Esophagus muscularis mucosa (tissue), 4 donors: Measurements from ENCODE around the gene MICB. TPM values are rescaled to one million over a fixed set of nuclear protein-coding genes. Genes with fewer than 3 reads are reported as not detected.

ENCODE experiments used
- DNase-seq: peaks from one replicate; pipeline ENCODE4 v3.0.0-alpha.2; 2017; ENCODE audit errors: extremely low spot score
- H3K27ac ChIP-seq, 4 donors: fragments of 200-600 bp; sonication (generic); replicated peaks in 1 of 4; 1 replicate in 3 of 4; 2 replicates in 1 of 4; pipeline ENCODE4 v1.5.1; 2016 to 2019; ENCODE audit warnings: mild to moderate bottlenecking in 1 of 4
- H3K27me3 ChIP-seq, 4 donors: fragments of 200-600 bp; sonication (generic); one replicate each; pipeline versions ENCODE4 v1.5.1 to v1.6.0; 2016 to 2019
- H3K36me3 ChIP-seq, 4 donors: fragments of 200-600 bp; sonication (generic); one replicate each; pipeline ENCODE4 v1.5.1; 2016 to 2019
- H3K4me1 ChIP-seq, 4 donors: fragments of 200-600 bp; sonication (generic); one replicate each; pipeline ENCODE4 v1.5.1; 2016 to 2019
- H3K4me3 ChIP-seq, 4 donors: fragments of 200-600 bp; sonication (generic); 1 replicate in 2 of 4; 2 replicates in 2 of 4; pipeline ENCODE4 v1.5.1; 2016 to 2019; ENCODE audit warnings: mild to moderate bottlenecking in 4 of 4, moderate library complexity in 1 of 4
- H3K9me3 ChIP-seq, 4 donors: fragments of 200-600 bp; sonication (generic); 1 replicate in 3 of 4; 2 replicates in 1 of 4; pipeline ENCODE4 v1.5.1; 2016 to 2019
- EP300 ChIP-seq: sonication (generic); formaldehyde crosslinking; IDR thresholded peaks from one replicate; pipeline ENCODE4 v1.6.1; 2017; ENCODE audit warnings: antibody characterized with exemption
- POLR2A ChIP-seq: fragments of 450-650 bp; IDR thresholded peaks from one replicate; pipeline ENCODE4 v1.6.1; 2017; ENCODE audit warnings: antibody characterized with exemption, moderate library complexity, mild to moderate bottlenecking, low read depth
- POLR2AphosphoS5 ChIP-seq, 2 donors: sonication (generic); formaldehyde crosslinking; IDR thresholded peaks; one replicate each; pipeline ENCODE4 v1.6.1; 2017; ENCODE audit warnings: antibody characterized with exemption in 2 of 2
- WGBS: methylation state at CpG from one replicate; pipeline ENCODE4 v1.1.5; 2018; 5-methylcytosine and 5-hydroxymethylcytosine counted together
- intact Hi-C: fragments of 100-400 bp; cut with DNase I; formaldehyde crosslinking; loops from one replicate; pipeline ENCODE4 v1.15.1; 2023
- total RNA-seq, 4 donors: library from RNA; depleted of rRNA; stranded (reverse); fragments of >200 nt; gene quantifications; one replicate each; pipeline versions ENCODE4 v1.1.0 to v1.2.1, GENCODE V29; 2016
- TF ChIP-seq, protein P1 (sequence below), 3 experiments: fragments of 200-600 bp in 2 of 3; fragments of 450-650 bp in 1 of 3; sonication (generic) in 2 of 3; IDR thresholded peaks; one replicate each; pipeline ENCODE4 v1.5.1; 2017 to 2019; ENCODE audit warnings: antibody characterized with exemption in 3 of 3, mild to moderate bottlenecking in 2 of 3, moderate library complexity in 1 of 3

The MICB gene
- total RNA-seq, 4 donors from 2014 or later, result 0.46 to 2.9 (median 1.7) TPM

DNA sequence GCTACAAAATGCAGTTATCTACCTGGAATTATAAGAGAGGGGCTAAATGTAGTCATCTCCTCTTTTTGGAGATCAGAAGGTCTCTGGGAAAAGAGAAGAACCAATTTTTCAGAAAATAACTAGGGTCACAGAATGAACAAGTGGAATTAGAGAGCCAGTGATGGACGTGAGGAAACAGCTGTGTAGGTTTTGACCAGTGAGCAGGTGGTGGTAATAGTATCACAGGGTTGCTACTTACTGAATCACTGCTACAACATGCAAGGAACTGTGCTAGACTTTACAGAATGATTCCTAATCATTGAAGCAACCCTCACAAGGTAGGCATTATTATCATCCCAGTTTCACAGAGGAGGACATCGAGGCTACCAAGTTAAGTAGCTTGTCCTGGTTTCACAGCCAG is 46.7 kb downstream of the MICB start:
- intact Hi-C loops, result loop anchor here (5.0 kb wide), 2 partner anchors 38 to 47 kb away; partner anchors contain the start of genes LTB and MICB
- TF ChIP-seq EP300 (no peak), POLR2AphosphoS5 (IDR thresholded peaks at IDR 0.05) (no peak), POLR2A (no peak)
- TF ChIP-seq, protein P1, sequence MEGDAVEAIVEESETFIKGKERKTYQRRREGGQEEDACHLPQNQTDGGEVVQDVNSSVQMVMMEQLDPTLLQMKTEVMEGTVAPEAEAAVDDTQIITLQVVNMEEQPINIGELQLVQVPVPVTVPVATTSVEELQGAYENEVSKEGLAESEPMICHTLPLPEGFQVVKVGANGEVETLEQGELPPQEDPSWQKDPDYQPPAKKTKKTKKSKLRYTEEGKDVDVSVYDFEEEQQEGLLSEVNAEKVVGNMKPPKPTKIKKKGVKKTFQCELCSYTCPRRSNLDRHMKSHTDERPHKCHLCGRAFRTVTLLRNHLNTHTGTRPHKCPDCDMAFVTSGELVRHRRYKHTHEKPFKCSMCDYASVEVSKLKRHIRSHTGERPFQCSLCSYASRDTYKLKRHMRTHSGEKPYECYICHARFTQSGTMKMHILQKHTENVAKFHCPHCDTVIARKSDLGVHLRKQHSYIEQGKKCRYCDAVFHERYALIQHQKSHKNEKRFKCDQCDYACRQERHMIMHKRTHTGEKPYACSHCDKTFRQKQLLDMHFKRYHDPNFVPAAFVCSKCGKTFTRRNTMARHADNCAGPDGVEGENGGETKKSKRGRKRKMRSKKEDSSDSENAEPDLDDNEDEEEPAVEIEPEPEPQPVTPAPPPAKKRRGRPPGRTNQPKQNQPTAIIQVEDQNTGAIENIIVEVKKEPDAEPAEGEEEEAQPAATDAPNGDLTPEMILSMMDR (IDR thresholded peaks at IDR 0.05), result no peak
- no peaks in the 10 kb centered on the region for H3K9me3 ChIP-seq
- H3K36me3 ChIP-seq, result peaks cover 4 to 17% (median 14%) of the 10 kb centered on the region in 4 donors
- peaks cover 31 to 58% (median 52%) of the 10 kb centered on the region in 4 donors for H3K4me1 ChIP-seq
- 58% methylated on average over 2 of the region's 2 CpGs for WGBS
- no peak overlapping the region for H3K27ac ChIP-seq
- no peak for DNase-seq
- H3K4me3 ChIP-seq, result no peak overlapping the region
- H3K27me3 ChIP-seq, result no peaks in the 10 kb centered on the region

GRCh38 chr6:31545291-31545690 is 47.3 kb downstream of the MICB start:
- Histone ChIP-seq H3K4me3 (no peak overlapping the region), H3K27ac (no peak overlapping the region), H3K4me1 (peaks cover 25 to 56% (median 48%) of the 10 kb centered on the region in 4 donors), H3K36me3 (peaks cover 5 to 17% (median 10%) of the 10 kb centered on the region in 4 donors), H3K27me3 (no peaks in the 10 kb centered on the region), H3K9me3 (no peaks in the 10 kb centered on the region)
- 61% methylated on average over 7 of the region's 7 CpGs for WGBS
- no peak for DNase-seq
- no peak for TF ChIP-seq EP300
- TF ChIP-seq, protein P1 (IDR thresholded peaks at IDR 0.05), result no peak
- TF ChIP-seq POLR2A, result no peak
- no peak for TF ChIP-seq POLR2AphosphoS5 (IDR thresholded peaks at IDR 0.05)
- intact Hi-C loops, result loop anchor here (5.0 kb wide), 1 partner anchor 37 kb away; the partner anchor contains the start of gene LTB

DNA sequence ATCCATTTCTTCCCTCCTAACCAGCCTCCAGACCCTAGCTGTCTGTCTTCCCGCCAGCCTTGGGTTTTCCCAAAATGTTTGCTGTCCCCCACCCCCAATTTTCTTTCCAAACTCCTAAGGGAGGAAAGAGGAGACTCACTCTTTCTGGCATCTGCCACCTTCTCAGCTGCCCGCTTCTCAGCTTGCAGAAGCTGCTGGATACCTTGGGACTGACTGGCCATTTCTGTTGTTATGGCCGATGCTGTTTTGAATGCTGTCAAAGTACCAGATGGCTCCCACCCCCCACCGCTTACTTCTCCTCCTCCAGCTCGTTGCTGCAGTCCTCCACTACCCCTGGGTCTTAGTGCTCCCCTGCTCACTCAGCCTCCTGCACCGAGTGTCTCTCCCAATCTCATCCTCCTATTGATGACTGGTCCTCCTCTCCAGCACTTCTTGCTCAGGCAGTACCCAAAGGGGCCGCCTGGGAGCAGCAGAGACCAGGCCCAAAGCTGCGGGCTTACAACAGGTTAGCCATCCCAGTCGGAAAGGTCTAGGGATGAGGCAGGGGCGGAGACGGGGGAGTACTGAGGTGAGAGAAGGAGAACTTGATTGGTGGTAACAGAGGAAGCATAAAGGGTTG is 48.5 kb downstream of the MICB start, which contains the start of gene ATP6V1G2:
TSS of gene ATP6V1G2 (minus strand) at position 270 of the 619 bp plus-strand sequence. CDS start at position 221, 49 bp downstream.
- WGBS, result 9% methylated on average over 11 of the region's 11 CpGs
- DNase-seq, result peak; percentile 98
- intact Hi-C loops, result loop anchor here (1.0 to 5.0 kb wide), 2 partner anchors 36 to 52 kb away; partner anchors contain the start of gene LTB
- Histone ChIP-seq H3K36me3 (peaks cover 9 to 26% (median 21%) of the 10 kb centered on the region in 4 donors), H3K4me3 (peak within 1 kb of the TSS; percentile 49 to 60 (median 54)), H3K4me1 (peaks cover 20 to 54% (median 48%) of the 10 kb centered on the region in 4 donors), H3K27me3 (no peaks in the 10 kb centered on the region), H3K27ac (peak within 1 kb of the TSS; percentile 82 to 86 (median 84)), H3K9me3 (no peaks in the 10 kb centered on the region)
- TF ChIP-seq POLR2AphosphoS5 (IDR thresholded peaks at IDR 0.05), result peak; percentile 29 to 77
- TF ChIP-seq, protein P1 (IDR thresholded peaks at IDR 0.05), result peak; percentile 96 to 99 (median 99)
- TF ChIP-seq POLR2A, result no peak

- no peaks in the 10 kb centered on the region for H3K27me3 ChIP-seq
- peak within 1 kb of the TSS; percentile 82 to 86 (median 84) for H3K27ac ChIP-seq
- DNase-seq, result peak; percentile 99
- TF ChIP-seq, protein P1 (IDR thresholded peaks at IDR 0.05), result no peak
- peak; percentile 87 to 98 for TF ChIP-seq POLR2AphosphoS5 (IDR thresholded peaks at IDR 0.05)
- peaks cover 20 to 54% (median 50%) of the 10 kb centered on the region in 4 donors for H3K4me1 ChIP-seq
- peaks cover 9 to 32% (median 25%) of the 10 kb centered on the region in 4 donors for H3K36me3 ChIP-seq
- intact Hi-C loops, result loop anchor here (1.0 to 5.0 kb wide), 2 partner anchors 35 to 51 kb away; partner anchors contain the start of gene LTB
- H3K9me3 ChIP-seq, result no peaks in the 10 kb centered on the region
- H3K4me3 ChIP-seq, result peak within 1 kb of the TSS; percentile 49 to 60 (median 54)
- WGBS, result 1% methylated on average over 25 of the region's 25 CpGs
Observed at GRCh38 chr6:31546958-31547726, 49.2 kb downstream of the MICB start, which contains the start of gene NFKBIL1. Gene NFKBIL1 (plus strand): TSS chr6:31547608. CDS start chr6:31547695, 87 bp downstream.
